SIG-M5 (cell line): Measurements from ENCODE around the gene IRF6.
"Not testable (repeated sequence)": the region's sequence is repeated elsewhere in the genome, so short reads cannot be mapped to it uniquely, and the experiment has no call there.

Experiments used
- DNase-seq: peaks from one replicate; lab custom pipeline; 2025; lab: John Stamatoyannopoulos, UW

Gene IRF6

DNA sequence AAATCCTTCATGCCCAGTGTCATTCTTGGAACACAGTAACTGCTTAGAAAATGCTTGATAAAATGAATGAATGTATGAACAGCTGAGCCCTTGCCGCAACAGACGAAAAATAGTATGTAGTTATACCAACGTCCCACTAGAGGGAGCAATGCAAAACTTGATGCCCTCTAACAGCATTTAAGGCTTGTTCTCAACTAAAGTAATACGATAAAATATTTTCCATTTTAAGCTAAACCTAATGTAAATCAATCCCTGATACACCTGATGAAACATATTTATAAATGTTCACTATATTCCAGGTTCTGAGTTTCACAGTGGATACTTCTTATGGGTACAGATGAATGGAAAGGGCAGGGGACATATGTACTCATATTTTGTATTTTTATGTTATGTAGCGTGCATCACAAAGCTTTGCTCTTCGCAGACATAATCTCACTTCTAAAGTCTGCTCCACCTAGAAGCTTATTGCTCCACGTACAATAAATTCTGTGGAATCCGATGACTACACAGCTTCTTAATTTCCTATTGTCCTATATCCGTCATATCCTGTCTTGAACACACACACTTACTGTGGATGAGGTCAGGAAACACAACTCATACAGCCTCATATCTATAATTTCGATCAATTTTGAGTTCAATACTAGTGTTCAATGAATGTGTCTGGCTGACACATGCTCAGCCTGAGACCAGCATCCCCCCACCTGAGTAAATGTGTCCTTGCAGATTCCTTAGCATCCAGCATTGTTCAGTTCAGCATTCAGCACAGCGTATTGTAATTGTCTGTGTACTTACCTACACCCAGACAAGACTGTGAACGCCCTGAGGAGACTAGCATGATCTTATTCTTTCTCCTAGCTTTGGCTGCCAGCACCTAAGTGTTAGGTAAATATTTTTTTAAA is 17.4 kb upstream of the IRF6 start:
- DNase-seq: no peak

DNA sequence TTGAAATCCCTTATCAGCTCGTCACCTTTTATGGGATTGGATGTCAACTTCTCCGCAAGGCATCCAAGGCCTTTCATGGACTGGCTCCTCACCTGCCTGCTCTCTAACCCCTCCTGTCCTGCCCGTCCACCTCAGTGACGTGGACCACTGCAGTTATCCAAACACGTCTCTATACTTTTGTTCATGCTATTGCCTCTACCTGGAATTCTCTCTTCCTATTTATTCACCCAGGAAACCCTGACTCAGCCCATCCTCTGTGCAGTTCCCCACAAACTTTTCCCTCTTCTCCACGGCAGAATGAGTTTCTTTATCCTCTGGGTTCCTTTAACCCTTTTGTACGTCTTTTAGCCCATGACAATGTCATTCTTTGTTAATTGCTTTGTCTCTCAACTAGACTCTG is 16.8 kb upstream of the IRF6 start:
- DNase-seq: no peak

DNA sequence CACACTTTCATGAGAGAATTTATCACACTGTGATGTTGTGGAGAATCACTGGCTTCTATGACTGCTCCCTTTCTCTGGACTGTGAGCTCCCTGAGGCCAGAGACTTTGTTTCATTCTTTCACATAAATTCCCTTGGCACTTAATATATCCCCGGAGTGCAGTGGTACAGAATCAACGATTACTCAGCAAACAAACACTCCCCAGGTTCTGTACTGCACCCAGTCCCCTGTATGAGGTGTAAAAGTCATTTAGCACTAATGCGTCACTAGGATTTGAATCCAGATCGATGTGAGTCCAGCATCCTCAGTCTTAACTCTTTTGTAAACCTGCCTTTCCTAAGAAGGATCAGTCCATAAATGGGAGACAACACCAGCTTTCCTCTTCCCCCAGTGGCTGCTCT is 15.0 kb upstream of the IRF6 start:
- DNase-seq: no peak

DNA sequence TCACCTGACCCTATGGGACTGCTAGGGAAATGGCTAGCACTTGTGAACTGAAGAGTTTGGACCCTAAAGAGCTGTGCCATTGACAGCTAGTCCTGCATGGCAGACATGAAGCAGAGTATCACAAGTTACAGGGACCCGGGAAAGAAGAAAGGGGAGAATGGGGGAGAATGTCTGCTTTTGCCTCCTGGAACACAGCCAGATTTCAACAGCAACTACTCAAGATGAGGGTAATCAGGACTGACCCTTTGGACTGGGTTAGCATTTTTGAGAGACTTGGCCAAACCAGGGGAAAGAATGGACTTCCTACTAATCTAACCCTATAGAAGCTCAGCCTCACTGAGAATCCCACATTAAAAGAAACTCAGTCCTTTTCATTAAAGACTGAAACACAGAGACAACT is 13.1 kb upstream of the IRF6 start:
- DNase-seq: no peak

DNA sequence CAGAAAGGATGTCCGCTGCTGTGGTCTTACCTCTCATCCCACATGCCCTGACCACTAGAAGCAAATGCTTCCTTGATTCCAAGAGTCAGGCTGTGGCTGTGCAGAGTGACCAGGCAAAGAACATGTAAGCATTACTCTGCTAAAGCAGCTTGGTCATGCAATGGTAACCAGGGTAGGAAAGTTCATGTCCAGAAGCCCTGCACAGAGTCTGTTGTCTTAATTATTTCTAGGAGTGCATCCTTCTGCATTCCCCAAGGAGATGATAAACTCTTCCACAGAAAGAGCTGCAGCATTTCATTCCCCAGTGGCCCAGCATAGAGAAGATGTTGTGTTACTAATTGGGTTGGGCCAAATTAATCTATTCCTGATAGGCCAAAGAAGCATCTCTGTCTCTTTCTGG is 11.7 kb upstream of the IRF6 start:
- DNase-seq: no peak

DNA sequence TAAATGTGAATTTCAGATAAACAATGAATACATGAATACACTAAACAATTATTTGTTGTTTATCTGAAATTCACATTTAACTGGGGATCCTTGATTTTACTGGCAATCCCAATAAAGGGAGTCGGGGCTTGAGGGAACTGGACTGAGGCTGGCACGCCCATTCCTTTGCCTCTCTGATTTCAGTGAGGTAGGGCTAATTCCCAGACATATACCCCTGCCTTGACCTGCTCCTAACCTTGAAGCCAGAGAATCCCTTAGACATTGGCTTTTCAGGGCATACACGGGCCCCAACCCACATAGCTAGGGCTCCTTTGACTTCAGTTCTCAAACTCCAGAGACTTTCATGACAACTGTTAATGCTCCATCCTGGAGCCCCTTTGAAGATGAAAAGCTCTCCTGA is 11.0 kb upstream of the IRF6 start:
- DNase-seq: no peak

DNA sequence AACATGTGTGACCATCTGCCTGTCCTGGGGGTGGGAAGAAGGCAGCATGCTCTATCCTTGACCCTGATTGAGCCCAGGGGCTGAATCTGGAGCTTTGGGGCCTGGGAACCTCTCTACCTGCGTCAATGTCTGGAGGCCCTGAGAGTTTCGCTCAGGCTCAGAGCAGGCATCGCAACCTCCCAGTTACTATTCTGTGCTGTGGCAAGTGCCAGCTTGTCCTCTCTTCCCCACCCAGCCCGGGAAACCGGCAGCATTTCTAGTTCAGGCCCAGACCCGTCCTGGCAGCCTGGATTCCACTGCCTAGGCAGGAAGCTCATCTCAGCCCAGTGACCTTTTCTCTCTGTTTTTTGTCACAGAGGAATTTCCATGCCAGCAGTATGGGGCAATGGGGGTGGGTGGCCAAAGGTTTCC is 10.0 kb upstream of the IRF6 start:
- no peak for DNase-seq

DNA sequence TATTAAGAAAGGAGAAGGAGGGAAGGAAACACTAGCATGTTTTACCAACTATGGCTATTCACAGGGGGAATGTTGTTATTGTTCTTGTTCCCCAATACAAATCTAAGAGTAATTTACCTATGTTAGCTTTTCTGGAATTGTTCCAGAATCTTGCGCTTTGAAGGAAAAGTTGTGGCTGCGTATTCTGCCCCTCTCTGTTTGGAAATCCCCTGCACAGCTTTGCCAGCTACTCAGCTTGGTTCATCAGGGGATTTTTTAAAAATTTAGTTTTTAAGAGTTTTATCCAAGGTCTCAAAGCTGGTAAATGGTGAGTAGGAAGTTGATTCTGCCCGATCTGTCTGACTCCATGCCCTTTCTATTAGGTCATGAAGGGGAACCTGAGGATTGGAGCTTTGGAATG is 9.5 kb upstream of the IRF6 start:
- DNase-seq: no peak

DNA sequence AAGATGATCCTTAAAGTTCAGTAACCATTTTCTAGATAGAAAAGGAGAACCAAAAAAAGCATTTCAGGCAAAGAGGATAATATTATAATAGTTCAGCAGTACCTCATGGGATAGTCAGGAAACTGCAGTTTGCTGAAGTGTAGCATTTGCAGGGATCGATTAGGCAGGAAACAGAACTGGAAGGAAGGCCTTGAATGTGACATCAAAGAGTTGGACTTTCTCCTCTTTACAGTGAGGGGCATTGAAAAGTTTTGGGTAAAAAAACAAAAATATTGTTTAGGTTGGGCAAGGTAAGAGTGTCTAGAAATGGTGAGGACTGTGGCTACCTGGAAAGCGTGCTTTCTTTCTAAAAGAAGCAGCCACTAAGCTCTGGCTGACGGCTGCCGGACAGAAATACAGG is 8.0 kb upstream of the IRF6 start:
- no peak for DNase-seq

DNA sequence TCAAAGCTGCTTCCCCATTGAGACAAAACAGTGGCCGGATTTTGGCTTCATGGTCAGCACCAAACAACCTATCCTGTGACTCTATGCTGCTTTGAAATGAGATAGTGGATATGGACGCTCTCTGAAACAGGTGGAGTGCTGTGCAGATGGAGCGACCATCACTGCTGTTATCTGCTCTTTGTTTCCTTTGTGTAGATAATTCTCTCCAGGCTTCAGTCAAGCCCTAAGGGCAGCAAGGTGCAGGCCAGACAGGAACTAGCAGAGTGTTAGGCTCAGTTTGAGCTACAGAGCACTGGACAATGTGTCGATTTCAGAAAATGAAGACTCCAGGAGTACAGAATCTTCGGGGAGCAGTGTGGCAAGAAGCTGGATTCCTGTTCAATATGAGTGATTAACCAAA is 4.8 kb upstream of the IRF6 start:
- DNase-seq: no peak

DNA sequence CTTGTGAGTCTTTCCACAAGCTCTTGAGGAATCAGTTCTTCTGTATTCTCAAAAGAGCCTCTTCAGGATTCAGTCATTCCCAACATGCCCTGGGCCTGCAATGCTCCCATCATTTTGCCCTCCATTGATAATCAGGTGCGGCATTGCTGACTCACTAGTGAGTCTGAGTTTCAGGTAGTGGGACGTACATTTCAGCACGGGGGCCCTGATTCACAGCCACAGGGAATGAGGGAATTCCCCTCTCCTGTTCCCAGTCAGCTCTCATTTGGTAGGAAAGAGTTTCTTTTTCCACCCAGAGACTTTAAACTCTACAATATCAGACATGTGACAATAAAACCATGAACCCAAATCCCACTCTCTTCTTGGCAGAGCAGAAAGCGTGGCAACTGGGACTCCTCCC is 3.7 kb upstream of the IRF6 start:
- no peak for DNase-seq

DNA sequence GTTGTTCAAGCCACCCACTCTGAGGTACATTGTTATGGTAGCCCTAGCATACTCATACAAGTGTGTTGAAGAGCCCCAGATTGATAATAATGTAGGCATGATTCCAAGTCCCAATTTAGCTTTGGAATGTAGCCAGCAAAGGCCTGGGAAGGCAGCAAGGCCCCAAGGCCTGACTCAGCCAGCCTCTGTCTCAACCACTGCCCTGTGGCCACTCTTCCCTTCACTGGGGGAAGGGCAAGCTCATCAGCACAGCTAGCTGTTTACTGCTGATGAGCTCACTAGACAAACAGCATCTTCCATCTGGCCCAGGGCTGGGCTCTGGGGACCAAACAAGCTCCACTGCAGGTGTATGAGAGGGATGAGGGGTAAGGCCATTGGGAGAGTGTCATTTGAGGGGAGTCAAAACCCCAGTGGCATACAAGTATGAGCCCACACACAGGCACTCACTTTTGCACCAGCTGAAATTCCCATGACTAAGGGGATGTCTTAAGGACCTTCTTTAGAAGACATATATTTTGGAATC is 2.2 kb upstream of the IRF6 start:
- no peak for DNase-seq

DNA sequence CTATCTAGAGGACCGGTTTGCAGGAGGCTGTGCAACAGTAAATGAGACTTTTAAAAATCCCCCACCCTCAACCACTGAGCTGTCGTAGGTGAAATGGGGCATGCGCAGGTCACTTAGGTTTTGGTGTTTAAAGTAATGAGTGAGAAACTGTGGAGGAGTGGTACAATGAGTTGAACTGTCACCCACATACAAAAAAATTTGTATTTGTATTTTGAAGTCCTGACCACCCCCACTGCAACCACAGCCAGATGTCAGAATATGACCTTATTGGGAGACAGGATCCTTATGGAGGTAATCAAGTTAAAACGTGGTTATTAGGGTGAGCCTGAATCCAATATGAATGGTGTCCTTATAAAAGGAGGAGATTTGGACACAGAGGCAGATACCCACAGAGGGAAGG is 1.6 kb upstream of the IRF6 start:
- no peak for DNase-seq

DNA sequence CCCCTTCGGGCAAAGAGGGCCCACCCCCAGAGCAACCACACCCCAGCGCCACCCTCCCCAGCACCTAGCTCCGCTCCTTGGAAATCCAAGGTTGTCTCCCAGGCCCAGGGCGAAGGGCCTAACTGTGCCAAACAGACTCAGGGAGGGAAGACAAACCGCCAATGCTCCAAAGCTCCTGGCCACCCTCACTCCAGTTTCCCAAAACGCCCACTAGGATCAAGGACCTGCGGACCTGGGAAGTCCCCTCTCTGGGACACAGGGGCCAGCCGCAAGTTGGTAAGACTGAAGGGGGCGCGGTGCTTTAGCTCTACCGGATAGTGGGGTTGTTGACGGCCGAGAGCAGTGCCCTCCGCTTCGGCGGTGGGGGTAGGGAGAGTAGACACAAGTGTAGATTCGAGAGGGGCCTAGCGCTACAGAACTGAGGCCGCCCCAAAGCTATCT is 581 bp downstream of the IRF6 start:
- DNase-seq: no peak

DNA sequence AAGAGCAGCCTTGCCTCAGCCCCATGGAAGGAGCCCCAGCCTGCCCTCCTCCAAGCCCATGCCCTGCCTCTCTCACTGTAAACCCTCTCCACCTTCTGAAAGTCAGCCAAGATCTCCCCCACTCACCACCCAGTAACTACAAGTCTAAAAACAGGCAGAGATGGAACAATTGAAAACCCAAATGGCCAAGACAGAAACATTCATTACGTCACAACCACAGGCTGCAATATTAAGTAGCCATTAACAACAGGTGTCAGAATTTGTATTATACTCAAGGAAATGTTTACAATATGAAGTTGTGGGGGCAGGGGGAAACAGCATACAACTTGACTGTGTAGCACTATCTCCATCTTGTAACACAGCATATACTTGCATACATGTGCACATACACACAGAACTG is 2.4 kb downstream of the IRF6 start:
- DNase-seq: no peak

DNA sequence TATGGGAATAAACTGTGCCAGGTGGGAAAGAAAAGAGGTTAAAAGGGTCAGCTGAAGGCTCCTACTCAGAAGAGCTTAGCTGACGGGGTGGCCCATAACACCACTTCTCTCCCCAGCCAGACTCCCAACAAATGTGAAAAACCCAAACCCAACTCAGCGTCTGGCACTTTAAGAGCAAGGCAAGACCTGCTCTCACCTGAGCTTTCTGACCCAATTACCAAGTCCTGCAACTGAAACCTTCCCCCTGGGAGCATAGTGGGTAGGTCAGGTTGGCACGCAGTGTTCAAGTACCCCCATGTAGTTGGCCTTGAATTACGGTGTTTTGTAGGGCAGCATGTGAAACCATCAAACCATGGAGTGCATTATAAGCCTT is 3.2 kb downstream of the IRF6 start:
- DNase-seq: no peak

DNA sequence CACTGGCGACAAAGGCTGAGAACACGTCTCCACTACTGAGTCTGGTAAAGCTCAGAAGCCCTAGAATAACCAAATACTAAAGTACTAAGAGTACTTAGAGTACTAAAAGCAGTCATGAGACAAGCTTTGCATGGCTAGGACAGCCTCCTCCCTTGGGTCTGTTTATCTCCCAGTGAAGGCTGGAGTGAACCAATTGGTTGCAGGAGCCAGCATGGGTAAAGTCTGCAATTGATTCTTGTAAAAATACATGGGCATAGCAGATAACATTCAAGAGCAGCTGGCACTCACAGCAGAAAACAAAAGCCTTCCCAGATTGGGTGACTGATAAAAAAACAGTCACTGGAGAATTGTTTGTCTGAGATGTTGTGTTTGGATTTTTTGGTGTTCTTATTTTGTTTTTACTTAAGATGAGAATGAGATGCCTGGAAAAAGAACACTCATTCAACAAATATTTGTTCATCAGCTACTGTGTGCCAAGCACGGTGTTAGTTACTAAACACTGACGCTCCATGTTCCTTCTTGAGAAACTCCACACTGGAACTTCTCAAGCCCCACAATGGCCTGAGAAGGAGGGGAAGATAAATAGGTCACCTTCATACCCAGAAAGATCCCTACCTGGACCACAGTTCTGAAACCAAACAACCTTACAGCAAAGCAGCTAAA is 3.7 kb downstream of the IRF6 start:
- no peak for DNase-seq

DNA sequence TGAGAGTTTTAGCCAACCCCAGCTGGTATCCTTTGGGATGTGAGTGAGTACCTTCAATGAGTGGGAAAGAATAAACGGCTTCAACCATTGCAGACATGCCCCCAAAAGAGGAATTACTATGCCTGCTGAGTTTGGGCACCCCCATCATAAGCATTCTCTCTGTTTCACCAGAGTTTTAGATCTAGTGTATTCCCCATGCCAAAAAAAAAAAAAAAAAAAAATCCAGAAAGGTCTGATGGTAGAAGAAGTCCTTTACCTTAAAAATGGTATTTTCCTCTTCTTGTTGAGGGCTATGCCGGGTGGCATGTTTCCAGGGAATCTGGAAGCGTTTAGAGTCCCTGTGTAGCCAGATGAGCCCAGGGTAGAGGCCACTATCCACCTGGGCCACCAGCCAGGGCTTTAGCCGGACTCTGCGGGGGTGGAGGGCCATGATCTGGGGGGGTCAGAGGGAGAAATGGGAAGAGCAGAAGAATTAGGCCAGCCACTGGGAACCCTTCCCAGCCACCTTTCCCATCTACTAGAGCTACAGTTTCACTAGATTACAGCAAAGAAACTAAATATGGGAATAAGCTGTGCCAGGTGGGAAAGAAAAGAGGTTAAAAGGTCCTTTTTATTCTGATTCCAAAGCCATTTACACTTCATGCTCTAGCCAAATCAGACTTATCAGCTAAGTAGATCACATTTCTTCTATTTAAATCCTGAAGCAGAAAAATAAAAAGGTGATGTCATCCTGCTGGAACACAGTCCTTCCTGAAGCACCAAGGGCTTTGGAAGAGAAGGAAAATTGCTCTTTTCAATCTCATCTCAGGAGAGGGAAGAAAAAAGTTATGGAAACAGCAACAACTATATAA is 4.7 kb downstream of the IRF6 start:
- DNase-seq: no peak

DNA sequence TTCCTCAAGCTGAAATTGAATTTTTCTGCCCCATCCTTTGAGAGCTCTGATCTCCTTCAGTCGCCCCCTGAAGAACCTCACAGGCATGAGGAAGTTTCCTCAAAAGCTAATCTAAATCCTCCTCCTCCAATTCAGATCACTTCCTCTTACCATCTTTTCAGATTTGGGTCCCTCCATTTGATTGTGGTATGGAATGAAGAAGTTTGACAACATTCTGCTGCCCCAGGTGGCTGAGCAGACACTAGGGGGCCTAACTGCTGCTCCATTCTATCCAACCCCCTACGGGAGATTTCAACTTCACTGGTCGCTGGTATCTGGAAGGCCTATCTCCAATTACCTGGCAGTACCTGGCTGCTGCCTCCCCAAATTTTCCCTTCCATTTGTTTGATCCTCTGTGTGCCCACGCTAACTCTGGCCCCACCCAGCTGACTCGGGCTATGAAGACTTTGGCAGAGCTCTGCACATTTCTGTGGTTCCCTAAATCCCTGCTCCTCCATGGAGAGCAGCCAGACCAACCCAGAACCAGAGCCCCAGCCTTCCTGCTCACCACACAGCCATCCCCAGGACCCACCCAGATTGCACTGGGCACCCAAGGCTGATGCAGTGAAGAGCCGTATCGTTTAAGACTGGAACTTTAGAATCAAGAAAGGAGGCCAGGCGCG is 7.8 kb downstream of the IRF6 start:
- DNase-seq: no peak

DNA sequence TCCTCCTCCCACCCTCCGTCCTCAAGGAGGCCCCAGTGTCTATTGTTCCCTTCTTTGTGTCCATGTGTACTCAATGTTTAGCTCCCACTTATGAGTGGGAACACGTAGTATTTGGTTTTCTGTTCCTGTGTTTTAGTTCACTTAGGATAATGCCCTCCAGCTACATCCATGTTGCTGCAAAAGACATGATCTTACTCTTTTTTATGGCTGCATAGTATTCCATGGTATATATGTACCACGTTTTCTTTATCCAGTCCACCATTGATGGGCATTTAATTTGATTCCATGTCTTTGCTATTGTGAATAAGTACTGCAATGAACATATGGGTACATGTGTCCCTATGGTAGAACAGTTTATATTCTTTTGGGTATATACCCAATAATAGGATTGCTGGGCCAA is 12.2 kb downstream of the IRF6 start:
- DNase-seq: not testable (repeated sequence)

DNA sequence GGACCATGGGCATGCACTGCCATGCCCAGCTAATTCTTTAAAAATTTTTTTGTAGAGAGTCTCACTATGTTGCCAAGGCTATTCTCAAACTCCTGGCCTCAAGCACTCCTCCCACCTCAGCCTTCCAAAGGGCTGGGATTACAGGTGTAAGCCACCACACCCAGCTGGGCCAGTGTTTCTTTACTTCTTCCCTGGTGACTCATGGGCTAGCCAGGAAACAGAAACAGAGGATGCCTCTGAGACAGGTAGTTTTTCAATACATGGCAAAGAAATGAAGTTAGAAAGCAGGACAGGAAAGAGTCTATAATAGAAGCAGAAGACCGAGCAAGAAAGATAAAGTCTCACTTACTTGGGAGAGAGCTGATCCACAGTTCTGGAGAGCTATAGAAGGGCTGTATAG is 14.0 kb downstream of the IRF6 start:
- no peak for DNase-seq
